ENCODE measurements around the gene SALL1.

The SALL1 gene

GRCh38 chr16:51111759-51112158 is 39.3 kb downstream of the SALL1 start:
- no peak for DNase-seq (ENCODE audit: low read depth)

GRCh38 chr16:51110700-51111157 is 40.3 kb downstream of the SALL1 start:
- DNase-seq (ENCODE audit: low read depth): no peak

GRCh38 chr16:51109173-51109572 is 41.9 kb downstream of the SALL1 start:
- DNase-seq (ENCODE audit: low read depth): no peak

GRCh38 chr16:51107742-51108141 is 43.3 kb downstream of the SALL1 start:
- no peak for DNase-seq (ENCODE audit: low read depth)

GRCh38 chr16:51106535-51106934 is 44.5 kb downstream of the SALL1 start:
- no peak for DNase-seq (ENCODE audit: low read depth)

- DNase-seq (ENCODE audit: low read depth): no peak
Measured at GRCh38 chr16:51103590-51103989, 47.5 kb downstream of the SALL1 start.

GRCh38 chr16:51097729-51098128 is 53.3 kb downstream of the SALL1 start:
- DNase-seq (ENCODE audit: low read depth): no peak

GRCh38 chr16:51095890-51096626 is 55.0 kb downstream of the SALL1 start:
- no peak for DNase-seq (ENCODE audit: low read depth)

- no peak for DNase-seq (ENCODE audit: low read depth)
Measured at GRCh38 chr16:51095084-51095881, 55.8 kb downstream of the SALL1 start.

GRCh38 chr16:51093726-51094280 is 57.3 kb downstream of the SALL1 start:
- no peak for DNase-seq (ENCODE audit: low read depth)
